Subcutaneous adipose tissue (tissue), 4 donors: ENCODE results near the gene MGMT. TPM values are rescaled to one million over a fixed set of nuclear protein-coding genes. Genes with fewer than 3 reads are reported as not detected.

Experiments used
- CTCF ChIP-seq: fragments of 450-650 bp; IDR thresholded peaks from one replicate; pipeline ENCODE4 v1.5.1; 2016; ENCODE audit warnings: low read depth, mild to moderate bottlenecking, control low read depth, antibody characterized with exemption, moderate library complexity
- total RNA-seq, 4 donors: library from RNA; depleted of rRNA; stranded (reverse); fragments of >200 nt; gene quantifications; one replicate each; pipeline ENCODE4 v1.1.0, GENCODE V29; 2016

The MGMT gene
- total RNA-seq, 4 donors from 2014 or later: 27.5 to 74.8 (median 42.2) TPM

- no peak for TF ChIP-seq CTCF
Observed at GRCh38 chr10:129709627-129710509, 242.8 kb downstream of the MGMT start.

GRCh38 chr10:129710510-129710847 lies 243.4 kb downstream of the MGMT start:
- no peak for TF ChIP-seq CTCF

- TF ChIP-seq CTCF: no peak
Observed at GRCh38 chr10:129711291-129711690, 244.2 kb downstream of the MGMT start.

- no peak for TF ChIP-seq CTCF
Observed at GRCh38 chr10:129712000-129712399, 245.0 kb downstream of the MGMT start.

- no peak for TF ChIP-seq CTCF
Observed at GRCh38 chr10:129713659-129714265, 246.7 kb downstream of the MGMT start.

- no peak for TF ChIP-seq CTCF
Observed at GRCh38 chr10:129715805-129716204, 248.8 kb downstream of the MGMT start.

- no peak for TF ChIP-seq CTCF
Observed at GRCh38 chr10:129716211-129716681, 249.2 kb downstream of the MGMT start.
